Amniotic epithelial cell (primary cell): ENCODE data around the gene TPGS1.
"Not testable (repeated sequence)": the region's sequence is repeated elsewhere in the genome, so short reads cannot be mapped to it uniquely, and the experiment has no call there.

ENCODE experiments used
- DNase-seq: peaks from one replicate; pipeline ENCODE4 v3.0.0-alpha.2; 2010; ENCODE audit warnings: low read depth

TPGS1 gene

DNA sequence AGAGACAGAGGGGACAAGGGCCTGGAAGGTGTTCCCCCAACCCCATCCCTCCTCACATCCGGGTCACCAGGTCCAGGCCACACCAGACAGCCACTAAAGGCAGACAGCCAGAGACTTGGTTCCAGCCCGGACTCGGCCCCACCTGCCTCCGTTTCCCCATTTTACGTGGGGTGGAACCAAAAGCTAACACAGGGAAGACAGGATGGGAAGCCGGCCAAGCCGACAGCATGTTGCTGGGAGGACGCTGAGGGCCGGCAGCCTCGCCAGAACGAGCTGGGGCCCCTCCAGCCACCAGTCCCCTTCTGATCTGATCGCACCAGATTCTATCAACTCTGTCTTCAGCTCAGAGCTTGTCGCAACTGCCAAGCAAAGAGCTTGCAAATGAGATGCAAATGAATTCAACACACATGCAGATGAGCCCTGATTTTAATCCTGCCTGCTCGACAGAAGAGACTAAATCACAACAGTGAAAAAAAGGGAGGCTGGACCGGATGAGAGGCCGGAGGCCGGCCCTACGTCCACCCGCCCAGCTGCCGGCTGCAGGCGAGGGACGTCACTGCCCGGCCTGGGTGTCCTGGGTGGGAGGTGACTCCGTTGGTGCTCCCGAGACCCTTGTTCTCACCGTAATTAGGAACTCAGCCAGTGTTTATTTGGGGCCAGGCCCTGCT, 28.9 kb upstream of the TPGS1 start:
- DNase-seq, result no peak

DNA sequence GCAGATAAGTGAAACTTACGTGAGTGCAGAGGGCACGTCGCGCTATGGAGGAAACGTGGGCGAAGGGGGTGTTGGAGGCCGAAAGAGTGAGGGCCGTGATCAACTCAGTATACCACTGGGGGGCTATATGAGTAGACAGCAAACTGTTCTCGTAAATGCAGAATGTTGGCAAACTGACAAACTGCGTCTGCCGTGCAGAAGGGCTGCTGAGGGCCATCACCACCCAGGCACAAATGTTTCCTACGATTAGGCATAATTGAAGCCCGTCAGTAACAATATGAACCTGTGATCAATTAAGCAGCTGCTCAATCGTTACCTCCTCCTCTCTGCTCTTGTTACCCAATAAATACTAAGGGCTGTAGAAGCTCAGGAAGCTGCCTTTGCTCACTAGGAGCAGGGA, 28.3 kb upstream of the TPGS1 start:
- no peak for DNase-seq

DNA sequence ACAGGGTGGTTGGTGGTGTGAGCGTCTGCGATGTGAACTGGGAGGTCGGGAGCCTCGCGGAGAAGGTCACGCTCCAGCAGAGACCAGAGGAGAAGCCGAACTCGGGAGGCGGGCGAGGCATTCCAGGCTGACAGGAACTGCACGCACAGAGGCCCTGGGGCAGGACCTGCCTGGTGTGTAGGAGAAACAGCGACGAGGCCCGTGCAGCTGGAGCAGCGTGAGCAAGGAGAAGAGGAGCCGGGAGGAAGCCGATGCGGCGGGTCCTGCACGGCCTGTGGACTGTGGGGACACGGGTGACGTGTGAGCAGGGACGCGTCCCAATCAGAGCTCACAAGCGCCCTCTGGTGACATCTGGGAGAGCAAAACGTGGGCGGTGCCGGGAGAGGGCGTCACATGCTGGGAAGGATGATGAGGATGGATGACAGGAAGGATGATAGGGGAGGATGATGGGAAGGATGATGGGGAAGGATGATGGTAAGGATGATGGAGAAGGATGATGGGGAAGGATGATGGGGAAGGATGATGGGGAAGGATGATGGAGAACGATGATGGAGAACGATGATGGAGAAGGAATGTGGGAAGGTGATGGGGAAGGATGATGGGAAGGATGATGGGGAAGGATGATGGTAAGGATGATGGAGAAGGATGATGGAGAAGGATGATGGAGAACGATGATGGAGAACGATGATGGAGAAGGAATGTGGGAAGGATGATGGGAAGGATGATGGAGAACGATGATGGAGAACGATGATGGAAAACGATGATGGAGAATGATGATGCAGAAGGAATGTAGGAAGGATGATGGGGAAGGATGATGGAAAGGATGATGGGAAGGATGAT, 27.1 kb upstream of the TPGS1 start:
- DNase-seq, result peak; percentile 49

DNA sequence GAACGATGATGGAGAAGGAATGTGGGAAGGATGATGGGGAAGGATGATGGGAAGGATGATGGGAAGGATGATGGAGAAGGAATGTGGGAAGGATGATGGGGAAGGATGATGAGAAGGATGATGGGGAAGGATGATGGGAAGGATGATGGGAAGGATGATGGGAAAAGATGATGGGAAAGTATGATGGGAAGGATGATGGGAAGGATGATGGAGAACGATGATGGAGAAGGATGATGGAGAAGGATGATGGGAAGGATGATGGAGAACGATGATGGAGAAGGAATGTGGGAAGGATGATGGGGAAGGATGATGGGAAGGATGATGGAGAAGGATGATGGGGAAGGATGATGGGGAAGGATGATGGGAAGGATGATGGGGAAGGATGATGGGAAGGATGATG, 26.2 kb upstream of the TPGS1 start:
- not testable (repeated sequence) for DNase-seq

DNA sequence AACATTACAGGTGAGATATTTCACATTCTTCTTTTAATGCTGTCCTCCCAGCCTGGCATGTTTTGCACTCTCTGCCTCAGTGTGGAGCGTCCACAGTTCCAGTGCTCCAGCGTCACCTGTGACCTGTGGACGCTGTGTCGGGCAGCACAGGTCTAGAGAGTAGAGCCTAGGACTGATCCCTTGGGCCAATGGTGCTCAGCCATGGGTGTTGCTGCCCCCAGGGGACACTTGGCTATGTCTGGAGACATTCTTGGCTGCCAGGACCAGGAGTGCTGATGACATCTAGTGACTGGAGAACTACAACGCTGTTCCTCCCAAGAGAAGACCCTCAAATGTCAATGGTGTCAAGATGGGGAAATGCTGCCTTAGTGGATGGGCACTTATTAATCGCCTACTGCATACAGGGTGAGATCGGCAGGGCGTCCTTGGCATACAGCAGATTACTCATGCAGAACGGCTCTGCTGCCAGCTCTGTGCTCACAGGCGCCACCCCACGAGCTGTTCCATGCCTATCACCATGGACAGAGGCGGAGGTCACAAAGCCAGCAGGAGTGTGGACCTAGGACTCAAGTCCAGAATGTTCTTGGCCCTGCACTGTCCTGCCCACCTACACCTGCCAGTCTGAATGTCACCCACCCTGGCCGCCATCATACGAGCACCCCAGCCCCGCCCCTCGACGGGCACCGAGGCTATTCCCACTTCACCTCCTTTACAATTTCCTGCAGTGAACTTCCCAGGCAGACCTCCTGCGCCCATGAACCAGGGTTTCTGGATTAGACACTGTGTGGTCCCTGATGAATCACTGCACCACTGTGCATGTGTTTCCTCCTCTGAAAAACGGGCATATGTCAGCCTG, 24.9 kb upstream of the TPGS1 start:
- DNase-seq, result peak; percentile 10

DNA sequence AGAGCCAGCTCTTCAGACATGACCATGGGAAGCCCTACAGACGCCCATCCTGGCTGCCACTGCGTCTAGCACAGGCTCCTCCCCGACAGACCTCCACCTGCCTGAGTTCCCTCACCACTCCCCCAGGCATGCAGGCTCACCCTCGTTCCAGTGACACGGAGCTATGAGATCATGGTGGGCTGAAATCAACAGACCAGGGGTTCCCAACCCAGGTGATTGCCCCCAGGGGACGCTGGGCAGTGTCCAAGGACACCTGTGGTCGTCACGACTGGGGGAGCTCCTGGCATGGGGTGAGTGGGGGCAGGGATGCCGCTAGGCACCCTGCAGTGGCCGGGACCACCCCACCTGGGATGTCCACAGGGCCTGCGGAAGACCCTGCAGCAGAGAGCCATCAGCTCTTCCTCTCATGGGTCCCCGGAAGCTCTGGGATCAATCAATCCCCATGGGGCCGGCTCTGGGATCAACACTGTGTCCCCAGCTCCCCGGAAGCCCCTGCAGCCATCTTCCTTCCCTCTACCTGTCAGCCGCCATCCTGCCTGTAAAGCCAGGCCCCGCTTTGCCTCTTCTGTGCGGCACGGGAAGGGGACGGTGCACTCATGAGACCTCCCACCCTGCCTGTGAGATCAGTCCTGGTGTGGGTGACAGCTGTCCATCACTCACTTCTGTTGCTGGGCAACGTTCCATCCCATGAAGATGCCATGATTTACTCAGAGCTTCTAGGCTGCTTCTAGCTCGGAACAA, 23.8 kb upstream of the TPGS1 start:
- no peak for DNase-seq

DNA sequence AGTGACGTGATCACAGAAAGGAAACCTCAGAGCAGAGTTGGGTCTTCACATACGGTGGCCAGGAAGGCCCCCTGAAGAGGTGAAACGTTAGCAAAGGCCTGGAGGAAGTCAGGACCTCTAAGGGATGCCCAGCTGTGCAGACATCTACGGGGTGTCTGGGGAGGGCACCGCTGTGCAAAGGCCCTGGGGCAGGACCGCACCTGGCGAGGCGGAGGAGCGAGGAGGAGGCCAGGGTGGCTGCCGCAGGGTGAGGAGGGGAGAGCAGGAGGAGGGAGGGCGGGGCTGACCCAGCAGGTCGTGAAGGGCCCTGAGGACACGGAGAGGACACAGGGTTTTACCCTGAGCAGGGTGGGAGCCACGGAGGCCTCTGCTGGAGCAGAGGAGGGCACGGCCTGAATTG, 22.8 kb upstream of the TPGS1 start:
- DNase-seq, result no peak

DNA sequence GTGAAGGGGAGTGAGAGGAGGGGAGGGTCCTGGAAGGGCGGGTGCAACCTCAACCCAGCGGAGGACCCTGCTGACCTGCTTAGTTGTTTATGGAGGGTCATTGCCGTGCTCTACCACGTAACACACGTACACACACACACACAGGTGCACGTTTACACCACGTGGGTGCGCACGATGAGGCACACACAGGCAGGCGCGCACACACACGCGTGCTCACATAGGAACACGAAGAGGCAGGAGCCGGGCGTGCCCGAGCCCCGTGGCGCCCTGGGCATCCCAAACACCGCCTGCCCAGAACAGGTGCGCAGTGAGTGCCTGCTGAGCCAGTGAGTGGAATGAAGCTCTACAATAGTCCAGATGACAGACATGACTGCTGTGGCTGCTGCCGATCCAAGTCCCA, 22.2 kb upstream of the TPGS1 start:
- no peak for DNase-seq

DNA sequence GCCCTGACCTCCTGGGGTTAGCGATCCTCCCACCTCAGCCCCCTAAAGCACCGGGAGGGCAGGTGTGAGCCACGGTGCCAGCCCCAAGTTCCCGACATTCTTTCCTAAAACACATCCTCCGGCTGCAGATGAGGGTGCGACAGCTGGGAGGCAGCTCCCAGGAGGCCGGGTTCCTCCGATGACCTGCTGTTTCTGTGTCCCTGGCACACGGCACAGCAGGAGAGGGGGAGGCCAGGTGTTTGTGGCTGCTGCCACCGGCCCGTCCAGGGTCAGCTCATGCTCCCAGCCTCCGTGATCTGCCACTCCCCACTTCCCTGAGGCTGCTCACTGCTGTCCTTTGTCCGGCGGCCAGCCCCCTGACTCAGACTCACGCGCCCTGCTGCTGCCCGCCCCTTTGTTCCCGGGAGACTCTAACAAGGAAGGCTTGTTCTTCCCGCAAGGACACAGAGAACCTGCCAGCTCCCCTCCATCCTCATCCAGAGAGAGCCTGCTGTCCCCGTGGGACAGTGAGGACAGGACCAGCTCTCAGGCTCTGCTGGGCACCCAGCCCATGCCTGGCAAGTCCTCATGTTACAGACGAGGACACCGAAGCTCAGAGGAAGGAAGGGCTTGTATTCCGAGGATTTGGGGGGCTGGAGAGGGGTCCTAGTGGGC, 21.6 kb upstream of the TPGS1 start:
- DNase-seq, result no peak

DNA sequence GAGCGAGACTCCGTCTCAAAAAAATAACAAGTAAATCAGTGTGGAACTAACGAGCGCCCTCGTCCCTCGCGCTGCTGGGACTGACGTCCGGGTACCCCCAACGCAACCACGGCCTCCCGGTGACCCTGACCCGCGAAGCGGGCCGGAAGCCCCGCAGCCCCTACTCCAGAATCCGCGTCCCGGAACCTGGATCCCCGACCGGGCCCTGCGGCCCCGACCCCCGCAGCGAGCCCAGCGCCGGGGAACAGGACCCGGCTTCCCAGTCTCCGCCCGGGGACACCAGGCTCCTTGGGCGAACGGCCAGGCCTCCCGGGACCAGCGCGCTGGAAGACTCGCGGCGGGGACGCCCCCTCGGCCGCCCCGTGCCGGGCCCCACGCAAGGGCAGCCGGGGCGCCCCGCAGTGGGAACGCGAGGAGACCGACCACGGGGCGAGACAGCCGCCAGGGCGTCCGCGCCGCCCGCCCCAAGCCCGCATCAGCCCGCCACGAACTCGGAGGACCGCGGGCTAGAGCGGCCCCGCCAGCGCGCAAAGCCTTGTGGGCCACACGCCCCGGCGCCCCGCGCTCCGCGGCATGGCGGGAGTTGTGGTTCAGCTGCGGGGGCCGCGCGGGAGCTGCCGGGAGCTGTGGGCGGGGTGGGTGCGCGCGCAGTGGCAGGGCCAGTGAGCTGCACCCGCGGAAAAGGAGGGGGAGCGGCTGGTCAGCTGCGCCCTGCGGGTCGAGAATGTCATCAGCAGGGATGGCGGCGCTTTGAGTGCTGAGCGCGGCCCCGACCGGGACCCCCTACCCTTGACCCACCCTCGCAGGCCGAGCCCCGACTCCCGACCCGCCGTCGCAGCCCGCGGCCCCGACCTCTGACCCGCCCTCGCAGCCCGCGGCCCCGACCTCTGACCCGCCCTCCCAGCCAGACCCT, 18.5 kb upstream of the TPGS1 start:
- DNase-seq, result peak; percentile 91

DNA sequence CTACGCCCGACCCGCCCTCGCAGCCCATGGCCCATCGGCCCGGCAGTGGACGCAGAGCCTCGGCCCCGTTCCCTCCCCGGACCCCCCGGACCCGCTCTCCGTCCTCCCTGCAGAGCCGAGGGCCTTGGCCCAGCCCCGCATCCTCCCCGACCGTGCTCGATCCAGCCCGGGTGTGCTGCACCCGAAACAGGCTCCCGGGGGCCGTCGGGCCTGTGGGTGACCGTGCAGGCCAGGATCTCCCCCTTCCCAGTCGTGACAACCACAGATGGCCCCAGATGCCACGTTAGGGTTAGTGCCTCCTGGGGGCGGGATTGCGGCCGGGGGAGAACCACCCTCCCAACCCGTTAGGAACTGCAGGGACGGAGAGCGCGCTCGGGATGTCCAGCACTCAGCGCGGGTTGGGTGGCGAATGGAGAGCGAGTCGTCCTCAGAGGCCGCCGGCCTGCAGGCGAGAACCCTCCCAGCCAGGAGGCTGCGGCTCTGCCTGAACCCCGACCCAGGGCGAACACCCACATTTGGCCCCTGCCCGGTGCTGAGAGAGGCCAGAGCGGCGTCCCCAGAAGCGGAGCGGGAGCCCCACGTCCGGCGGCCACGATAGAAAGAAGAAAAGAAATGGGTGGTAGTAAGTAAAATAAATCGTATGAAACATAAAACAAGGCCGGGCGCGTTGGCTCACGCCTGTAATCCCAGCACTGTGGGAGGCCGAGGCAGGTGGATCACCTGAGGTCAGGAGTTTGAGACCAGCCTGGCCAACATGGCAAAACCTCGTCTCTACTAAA, 17.7 kb upstream of the TPGS1 start:
- DNase-seq, result peak; percentile 27

DNA sequence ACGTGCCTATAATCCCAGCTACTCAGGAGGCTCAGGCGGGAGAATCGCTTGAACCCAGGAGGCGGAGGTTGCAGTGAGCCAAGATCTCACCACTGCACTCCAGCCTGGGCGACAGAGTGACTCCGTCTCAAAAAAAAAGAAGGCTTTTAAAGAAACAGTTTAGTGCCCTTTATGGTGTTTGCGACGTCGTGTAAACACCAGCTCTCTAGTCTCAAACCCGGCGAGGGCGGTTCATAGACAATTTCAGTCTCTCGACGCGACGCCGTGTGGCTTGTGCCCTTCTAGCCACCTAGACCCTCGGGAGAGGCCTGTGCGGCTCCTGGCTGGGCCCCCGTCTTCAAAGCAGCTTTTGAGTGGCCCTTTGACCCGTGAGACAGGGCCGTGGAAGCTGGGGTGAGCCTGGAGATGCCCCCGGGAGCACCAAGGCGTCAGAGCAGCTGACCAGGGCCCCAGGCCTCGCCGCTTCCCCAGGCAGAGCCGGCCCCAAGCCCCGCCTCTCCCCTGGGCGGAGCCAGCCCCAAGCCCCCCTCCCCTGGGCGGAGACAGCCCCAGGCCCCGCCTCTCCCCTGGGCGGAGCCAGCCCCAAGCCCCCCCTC, 16.1 kb upstream of the TPGS1 start:
- DNase-seq, result no peak

DNA sequence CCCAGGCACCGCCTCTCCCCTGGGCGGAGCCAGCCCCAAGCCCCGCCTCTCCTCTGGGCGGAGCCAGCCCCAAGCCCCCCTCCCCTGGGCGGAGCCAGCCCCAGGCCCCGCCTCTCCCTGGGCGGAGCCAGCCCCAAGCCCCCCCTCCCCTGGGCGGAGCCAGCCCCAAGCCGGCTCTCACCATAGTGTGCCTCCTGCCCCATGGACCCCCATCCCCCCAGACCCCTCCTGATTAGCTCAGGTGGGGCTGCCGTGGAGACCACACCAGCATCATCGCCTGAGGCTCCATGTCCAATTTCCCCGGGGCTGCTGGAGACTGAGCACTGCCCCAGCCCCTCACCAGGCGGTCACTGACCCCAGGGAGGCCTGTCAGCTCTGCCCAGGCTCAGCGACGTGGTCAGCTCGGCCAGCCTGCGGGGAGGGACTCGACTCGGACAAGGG, 15.2 kb upstream of the TPGS1 start:
- no peak for DNase-seq

DNA sequence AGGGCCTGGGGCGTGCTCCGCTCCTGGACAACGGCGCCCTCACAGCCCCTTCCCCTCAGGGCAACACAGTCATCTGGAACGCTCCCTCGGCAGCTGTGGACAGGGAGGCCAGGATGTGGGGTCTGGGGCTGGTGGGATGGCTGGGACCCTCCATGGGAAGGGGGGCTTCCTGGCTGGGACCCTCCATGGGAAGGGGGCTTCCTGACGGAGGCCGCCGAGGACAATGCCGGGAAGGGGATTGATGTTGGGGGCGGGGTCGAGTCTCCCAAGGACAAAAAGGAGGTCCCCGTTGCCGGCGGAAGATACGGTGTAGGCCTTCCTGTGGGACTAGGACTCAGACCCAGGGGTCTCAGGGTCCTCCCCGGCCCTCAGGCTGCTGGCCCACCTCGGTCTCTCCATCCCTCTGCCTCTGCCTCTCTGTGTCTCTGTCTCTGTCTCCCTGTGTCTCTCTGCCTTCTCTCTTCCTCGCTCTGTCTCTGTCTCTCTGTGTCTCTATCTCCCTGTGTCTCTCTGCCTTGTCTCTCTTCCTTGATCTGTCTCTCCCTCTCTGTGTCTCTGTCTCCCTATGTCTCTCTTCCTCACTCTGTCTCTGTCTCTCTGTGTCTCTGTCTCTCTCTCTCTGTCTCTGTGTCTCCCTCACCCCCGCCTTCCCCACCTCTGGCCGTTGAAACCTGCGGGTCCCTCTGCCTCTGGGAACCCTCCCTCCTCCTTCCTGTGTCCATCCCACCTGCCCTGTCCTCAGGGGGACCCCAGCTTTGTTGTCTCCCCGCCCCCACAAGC, 13.7 kb upstream of the TPGS1 start:
- no peak for DNase-seq

DNA sequence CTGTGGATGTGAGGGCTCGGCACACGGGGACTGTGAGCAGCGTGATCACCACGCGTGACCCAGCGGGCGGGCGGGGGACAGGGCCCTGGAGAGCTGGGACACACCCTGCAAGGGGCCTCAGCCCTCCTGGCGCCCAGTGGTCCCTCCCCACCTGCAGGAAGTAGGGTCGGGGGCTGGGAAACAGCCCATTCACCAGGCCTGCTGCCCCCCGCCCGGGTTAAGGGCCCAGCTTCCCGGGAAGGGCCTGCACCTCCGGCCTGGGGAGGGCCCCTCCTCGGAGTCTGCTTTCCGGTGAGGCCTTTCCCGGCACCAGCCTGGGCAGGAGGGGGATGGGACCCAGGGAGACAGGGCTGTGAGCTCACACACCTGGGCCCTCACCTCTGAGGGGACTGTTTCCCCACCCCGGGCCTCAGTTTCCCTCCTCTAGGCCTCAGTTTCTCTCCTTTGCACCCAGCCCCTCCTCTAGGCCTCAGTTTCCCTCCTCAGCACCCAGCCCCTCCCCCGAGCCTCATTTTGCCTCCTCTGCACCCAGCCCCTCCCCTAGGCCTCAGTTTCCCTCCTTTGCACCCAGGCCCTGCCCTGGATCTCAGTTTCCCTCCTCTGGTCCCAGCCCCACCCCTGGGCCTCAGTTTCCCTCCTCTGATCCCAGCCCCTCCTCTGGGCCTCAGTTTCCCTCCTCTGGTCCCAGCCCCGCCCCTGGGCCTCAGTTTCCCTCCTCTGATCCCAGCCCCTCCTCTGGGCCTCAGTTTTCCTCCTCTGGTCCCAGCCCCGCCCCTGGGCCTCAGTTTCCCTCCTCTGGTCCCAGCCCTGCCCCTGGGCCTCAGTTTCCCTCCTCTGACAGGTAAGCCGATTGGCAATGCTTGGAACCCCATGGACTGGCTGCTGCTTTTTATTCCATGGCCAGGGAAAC, 12.9 kb upstream of the TPGS1 start:
- DNase-seq, result no peak

DNA sequence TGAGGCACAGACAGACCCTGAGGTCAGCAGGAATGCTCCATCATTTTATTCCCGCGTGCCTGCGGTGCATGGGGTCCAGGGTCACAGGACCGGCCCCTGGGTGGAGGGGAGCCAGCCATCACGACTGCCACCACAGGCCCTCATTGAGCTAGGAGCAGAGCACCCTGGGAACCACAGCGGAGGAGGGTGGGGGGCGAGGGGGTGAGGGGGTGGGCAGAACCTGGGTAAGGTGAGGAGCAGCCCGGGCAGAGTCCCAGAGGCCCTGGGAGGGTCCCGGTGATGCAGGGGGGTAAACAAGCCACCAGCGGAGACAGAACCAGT, 12.3 kb upstream of the TPGS1 start:
- no peak for DNase-seq

DNA sequence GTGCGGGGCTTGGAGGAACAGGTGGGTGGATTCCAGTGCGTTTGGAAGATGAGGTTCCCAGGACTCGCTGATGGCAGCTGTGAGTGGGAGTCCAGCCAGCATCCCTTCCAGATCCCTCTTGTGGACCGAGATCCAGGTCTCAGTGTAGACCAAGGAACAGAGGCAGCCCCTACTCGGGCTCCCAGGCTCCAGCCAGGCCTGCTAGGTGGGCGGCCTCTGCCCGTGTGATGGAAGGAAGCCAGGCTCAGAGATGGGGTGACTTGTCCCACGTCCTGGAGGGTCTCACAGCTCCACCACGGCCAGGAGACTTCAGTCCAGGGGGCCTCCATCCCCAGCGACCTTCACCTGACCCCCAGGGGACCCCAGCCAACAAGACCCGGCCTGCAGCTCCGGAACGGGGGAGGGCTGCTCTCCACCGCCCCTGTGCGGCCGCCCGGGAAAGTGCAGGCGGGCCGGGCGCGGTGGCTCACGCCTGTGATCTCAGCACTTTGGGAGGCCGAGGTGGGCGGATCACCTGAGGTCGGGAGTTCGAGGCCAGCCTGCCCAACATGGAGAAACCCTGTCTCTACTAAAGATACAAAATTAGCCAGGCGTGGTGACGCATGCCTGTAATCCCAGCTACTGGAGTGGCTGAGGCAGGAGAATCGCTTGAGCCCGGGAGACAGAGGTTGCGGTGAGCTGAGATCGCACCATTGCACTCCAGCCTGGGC, 11.7 kb upstream of the TPGS1 start:
- DNase-seq, result peak; percentile 33
